Measurements from ENCODE around the gene TPO.
A peak's percentile ranks its signal among the peaks of the same experiment; 100 is the strongest.
"Not testable (repeated sequence)": the region's sequence is repeated elsewhere in the genome, so short reads cannot be mapped to it uniquely, and the experiment has no call there.

Gene TPO

DNA sequence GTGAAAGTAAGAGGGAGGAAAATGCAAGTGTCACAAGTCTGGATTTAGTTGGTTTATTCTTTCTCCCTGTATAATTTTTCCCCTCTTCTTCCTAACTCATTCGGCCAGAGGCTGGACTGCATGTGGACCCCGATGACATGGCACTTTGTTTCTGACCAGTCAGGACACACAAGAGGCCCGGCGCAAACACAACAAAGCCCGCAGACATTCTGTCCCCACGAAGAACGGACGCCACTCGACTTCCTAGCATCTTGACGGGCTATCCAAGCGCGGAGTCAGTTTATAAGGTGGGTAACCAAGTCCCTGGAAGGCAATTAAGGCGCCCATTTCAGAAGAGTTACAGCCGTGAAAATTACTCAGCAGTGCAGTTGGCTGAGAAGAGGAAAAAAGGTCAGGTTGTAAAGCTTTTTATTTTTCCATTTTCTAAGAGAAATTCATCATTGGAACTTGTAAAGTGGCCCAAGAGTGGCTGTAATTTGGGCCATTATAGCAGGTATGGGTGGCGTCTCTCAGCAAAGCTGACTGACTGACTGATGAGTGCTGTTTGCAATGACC is at the start of gene TPO:
Gene TPO, plus strand, starts transcription at position 308 of the 555 bp plus-strand sequence. CDS start 946 bp downstream, outside the sequence.
- DNase-seq: no peak

GRCh38 chr2:1366546-1367134 is 46.6 kb upstream of the TPO start:
- DNase-seq: no peak

DNA sequence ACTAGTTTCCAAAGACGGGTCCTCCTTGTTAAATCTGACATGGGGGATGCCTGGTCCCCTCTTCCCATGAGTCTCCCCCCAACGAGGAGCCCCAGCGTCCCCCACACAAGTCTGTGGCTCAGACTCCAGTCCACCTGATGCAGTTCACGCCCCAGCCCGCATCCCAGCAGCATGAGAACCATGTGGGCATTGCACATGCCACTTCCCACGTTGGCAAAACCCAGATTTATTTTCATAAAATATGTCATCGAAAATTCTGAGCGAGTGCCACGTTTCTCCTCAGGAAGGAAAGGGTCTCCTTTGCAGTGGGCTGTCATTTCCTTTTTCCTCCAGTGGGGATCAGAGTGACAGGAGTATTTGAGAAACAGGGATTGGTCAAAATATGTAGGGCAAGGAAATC is 45.7 kb upstream of the TPO start:
- no peak for DNase-seq

GRCh38 chr2:1369905-1370304 is 43.4 kb upstream of the TPO start:
- no peak for DNase-seq

DNA sequence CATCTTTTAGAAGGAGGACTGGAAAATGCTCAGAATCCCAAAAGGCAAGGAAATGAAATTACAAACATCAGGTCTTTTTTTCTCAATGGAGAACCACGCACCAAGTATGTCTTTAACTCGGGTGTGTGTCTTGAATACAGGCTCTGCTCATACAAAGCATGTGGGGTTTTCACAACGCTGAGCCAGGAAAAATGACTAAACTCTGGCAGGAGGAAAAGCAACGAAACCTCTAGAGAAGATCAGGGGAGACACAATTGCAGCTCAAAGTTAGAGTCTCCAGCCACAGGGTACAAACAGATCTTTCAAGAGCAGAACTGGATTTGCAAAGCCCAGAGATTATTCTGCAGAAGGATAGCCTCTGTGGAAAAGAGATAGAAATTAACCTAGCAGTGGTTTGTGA is 42.8 kb upstream of the TPO start:
- DNase-seq: no peak

GRCh38 chr2:1371082-1371481 is 42.2 kb upstream of the TPO start:
- DNase-seq: no peak

GRCh38 chr2:1373830-1374229 is 39.4 kb upstream of the TPO start:
- DNase-seq: no peak

DNA sequence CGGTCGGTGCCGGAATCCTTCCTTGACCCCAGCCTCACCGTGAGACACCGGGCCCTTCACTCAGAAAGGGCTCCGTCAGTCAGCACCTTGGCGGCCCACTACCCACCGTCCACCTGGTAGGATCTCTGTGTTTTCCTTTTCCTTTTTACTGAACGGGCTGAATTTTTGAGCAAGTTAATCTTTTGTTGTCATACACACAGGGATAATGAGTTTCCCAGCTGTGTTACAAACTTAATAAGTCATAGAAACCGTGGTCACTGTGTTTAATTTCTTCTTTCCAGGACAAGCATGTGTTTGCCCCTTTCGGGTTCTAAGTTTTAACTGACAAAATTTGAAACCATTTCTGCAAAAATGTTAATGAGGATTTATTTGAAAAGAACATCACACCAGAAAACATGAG is 39.0 kb upstream of the TPO start:
- no peak for DNase-seq

- no peak for DNase-seq
Measured at GRCh38 chr2:1375794-1376193, 37.5 kb upstream of the TPO start.

DNA sequence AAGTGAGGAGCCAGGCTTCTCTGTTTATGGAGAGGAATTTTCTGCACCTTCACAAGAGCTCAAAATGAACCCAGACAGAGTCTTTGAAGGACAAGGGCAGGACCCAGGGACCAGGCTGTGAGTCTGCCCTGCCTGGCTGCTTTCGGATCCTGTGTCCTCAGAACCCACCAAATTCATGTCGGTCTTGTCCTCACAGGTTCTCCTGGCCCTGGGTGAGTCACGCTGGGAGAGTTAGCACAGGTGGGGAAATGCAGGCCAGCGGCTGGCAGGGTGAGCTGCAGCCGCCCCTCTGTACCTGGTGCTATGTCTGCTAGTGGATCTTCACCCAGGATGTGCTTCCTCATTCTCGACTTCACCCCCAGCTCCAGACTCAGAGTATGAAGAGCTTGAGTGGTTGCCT is 35.8 kb upstream of the TPO start:
- no peak for DNase-seq

- DNase-seq: no peak
Measured at GRCh38 chr2:1378456-1379150, 34.7 kb upstream of the TPO start.

GRCh38 chr2:1381644-1382043 is 31.6 kb upstream of the TPO start:
- no peak for DNase-seq

DNA sequence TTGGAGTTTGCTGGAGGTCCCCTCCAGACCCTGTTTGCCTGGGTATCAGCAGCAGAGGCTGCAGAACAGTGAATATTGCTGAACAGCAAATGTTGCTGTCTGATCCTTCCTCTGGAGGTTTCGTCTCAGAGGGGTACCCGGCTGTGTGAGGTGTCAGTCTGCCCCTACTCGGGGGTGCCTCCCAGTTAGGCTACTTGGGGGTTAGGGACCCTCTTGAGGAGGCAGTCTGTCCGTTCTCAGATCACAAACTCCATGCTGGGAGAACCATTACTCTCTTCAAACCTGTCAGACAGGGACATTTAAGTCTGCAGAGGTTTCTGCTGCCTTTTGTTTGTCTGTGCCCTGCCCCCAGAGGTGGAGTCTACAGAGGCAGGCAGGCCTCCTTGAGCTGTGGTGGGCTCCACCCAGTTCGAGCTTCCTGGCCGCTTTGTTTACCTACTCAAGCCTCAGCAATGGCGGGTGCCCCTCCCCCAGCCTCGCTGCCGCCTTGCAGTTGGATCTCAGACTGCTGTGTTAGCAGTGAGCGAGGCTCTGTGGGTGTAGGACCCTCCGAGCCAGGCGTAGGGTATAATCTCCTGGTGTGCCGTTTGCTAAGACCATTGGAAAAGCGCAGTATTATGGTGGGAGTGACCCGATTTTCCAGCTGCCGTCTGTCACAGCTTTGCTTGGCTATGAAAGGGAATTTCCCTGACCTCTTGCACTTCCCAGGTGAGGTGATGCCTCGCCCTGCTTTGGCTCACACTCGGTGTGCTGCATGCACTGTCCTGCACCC is 25.1 kb upstream of the TPO start:
- not testable (repeated sequence) for DNase-seq

- not testable (repeated sequence) for DNase-seq
Measured at GRCh38 chr2:1390118-1390517, 23.1 kb upstream of the TPO start.

DNA sequence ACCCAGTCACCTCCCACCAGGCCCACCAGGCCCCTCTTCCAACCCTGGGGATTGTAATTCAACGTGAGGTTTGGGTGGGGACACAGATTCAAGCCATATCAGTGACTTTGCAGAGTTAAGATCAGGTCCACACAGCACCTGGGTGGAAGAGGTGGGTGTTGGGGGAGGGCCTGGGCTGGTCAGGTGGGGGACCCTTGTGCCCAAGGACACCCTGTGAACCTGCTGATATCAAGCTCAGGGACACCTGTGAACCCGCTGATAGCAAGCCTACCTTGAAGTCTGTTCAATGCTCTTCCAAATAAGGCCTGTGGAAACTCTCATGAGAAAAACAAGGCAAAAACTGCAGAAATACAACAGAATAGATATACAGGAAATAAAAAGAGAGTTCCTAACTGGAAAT is 19.9 kb upstream of the TPO start:
- no peak for DNase-seq

GRCh38 chr2:1394709-1395408 is 18.4 kb upstream of the TPO start:
- peak; percentile 24 for DNase-seq

DNA sequence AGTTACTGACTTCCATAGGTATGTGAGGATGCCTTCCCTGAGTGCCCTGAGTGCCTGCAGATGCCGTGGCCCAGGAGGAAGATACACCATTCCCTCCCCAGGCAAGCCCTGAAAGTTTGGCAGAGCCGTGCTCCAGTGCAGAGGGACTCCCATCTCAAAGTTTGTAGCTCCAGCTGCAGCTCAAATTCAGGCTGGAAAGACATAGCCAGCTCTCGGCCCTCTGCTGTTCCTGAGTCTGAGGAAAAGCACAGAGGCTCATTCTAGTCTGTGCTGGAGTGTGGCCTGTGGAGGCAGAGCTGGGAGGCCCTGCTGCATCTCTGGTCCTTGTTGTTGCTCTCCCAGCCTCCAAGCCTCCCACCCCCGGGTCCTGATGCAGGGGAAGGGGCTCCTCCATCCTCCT is 15.9 kb upstream of the TPO start:
- DNase-seq: peak; percentile 8

GRCh38 chr2:1398191-1398590 is 15.1 kb upstream of the TPO start:
- peak; percentile 48 for DNase-seq

GRCh38 chr2:1400943-1401735 is 12.1 kb upstream of the TPO start:
- no peak for DNase-seq

DNA sequence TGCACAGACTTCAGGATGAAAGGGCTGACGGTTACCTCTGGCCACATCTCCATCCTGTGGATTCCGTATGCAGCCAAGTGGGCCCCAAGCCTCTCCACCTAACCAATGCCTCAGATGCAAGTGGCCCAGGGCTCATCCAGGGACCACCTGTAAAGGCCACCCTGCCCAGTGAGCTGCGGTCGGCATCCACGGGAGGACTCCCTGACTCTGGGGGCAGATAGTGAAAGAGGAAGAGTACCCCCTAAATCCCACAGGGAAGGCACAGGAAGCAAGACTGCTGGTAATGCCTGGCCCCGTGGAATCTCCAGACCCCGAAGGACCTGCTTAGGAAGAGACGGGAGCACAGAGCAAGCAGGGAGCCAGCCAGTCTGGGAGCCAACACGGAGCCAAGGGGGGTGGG is 11.2 kb upstream of the TPO start:
- DNase-seq: no peak

DNA sequence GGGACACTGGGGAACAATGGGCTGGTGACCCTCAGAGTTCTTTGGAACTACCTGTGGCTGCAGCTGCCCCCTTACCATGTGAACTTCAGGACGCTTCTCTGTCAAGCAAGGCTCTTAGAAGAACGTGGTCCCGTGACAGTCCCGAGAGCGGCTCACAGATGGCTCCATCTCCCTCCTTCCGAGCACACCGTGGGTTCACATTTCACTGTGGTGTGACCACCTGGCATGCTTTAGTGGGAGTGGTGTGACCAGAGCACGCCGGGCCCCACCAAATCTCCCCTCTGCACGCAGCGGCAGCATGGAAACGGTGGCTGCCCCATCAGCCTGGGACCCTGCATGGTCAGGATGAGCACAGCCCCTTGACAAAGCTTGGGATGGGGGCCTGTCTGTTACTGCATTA is 9.7 kb upstream of the TPO start:
- no peak for DNase-seq

- no peak for DNase-seq
Measured at GRCh38 chr2:1405124-1405523, 8.1 kb upstream of the TPO start.
